ENCODE results near the gene COLGALT1. TPM values are rescaled to one million over a fixed set of nuclear protein-coding genes. Genes with fewer than 3 reads are reported as not detected.

COLGALT1 gene
- polyA plus RNA-seq, 1 of the 3 experiments (the other 2 are of a cell fraction), result 83.8 TPM

DNA sequence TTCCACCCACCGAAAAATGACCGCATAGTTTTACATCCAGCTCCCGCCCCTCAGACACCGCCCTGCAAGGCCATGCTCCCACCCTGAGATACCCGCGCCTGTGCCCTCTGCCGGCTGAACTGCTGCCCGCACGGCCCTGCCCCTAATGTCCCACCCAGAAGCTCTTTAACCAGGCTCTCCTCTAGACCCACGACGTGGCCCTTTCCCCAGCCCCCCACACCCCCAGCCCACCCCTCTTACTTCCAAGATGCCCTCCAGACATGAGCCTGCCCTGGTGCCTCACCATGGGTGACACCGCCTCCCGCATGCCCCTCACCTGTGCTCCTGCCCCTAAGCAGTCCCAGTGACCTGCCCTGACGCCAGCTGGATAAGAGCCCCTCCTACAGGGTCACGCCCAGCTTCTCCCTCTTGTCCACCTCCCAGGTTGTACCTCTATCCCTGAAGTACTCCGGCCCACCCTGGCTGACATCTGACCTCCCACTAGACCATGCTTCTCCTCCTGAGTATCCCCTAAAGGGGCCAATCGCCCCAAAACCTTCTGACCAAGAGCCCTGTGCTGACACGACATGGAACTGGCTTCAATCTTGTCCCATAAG lies 51.2 kb downstream of the COLGALT1 start (continued):
- TF ChIP-seq REST (IDR thresholded peaks at IDR 0.05; ENCODE audit: low read depth, low read length), result no peak
- no peak for TF ChIP-seq POLR2AphosphoS5 (IDR thresholded peaks at IDR 0.05; ENCODE audit: low read depth, low read length)
- TF ChIP-seq GABPA (IDR thresholded peaks at IDR 0.05; ENCODE audit: low read depth), result no peak
- TF ChIP-seq, protein P1, sequence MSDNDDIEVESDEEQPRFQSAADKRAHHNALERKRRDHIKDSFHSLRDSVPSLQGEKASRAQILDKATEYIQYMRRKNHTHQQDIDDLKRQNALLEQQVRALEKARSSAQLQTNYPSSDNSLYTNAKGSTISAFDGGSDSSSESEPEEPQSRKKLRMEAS (IDR thresholded peaks at IDR 0.05; ENCODE audit: low read depth), result no peak
- no peak for TF ChIP-seq RCOR1 (IDR thresholded peaks at IDR 0.05; ENCODE audit: low read length)
- TF ChIP-seq, protein P2, sequence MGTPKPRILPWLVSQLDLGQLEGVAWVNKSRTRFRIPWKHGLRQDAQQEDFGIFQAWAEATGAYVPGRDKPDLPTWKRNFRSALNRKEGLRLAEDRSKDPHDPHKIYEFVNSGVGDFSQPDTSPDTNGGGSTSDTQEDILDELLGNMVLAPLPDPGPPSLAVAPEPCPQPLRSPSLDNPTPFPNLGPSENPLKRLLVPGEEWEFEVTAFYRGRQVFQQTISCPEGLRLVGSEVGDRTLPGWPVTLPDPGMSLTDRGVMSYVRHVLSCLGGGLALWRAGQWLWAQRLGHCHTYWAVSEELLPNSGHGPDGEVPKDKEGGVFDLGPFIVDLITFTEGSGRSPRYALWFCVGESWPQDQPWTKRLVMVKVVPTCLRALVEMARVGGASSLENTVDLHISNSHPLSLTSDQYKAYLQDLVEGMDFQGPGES (IDR thresholded peaks at IDR 0.05; ENCODE audit: low read depth, low read length), result no peak
- TF ChIP-seq FOXM1 (IDR thresholded peaks at IDR 0.05; ENCODE audit: low read depth), result no peak
- no peak for TF ChIP-seq MXI1 (IDR thresholded peaks at IDR 0.05; ENCODE audit: low read depth, low read length)
- no peak for TF ChIP-seq FOSL2 (IDR thresholded peaks at IDR 0.05; ENCODE audit: borderline replicate concordance, low read depth)

GRCh38 chr19:17607936-17608335 lies 52.5 kb downstream of the COLGALT1 start:
- Histone ChIP-seq H3K9me2 (no peaks in the 10 kb centered on the region), H3K79me2 (ENCODE audit: insufficient read depth) (no peaks in the 10 kb centered on the region), H3K4me1 (ENCODE audit: control insufficient read depth in 1 of 2, insufficient read depth in 2 of 2, low read depth in 1 of 2, low read length in 1 of 2) (peaks cover 0 to 9% of the 10 kb centered on the region in 2 experiments; a peak in 1 of 4 replicates), H3K9me3 (no peaks in the 10 kb centered on the region), H3K36me3 (replicated peaks in 1 of 2; ENCODE audit: control insufficient read depth in 1 of 2, insufficient read depth in 2 of 2, low read length in 1 of 2) (no peaks in the 10 kb centered on the region), H3K4me3 (ENCODE audit: low read depth in 2 of 2, low read length in 1 of 2) (no peak overlapping the region), H4K20me1 (ENCODE audit: insufficient read depth) (no peaks in the 10 kb centered on the region), H3F3A (replicated peaks; ENCODE audit: insufficient read depth) (no peaks in the 10 kb centered on the region), H2AFZ (ENCODE audit: low read depth) (no peak overlapping the region), H3K27ac (ENCODE audit: low read depth in 2 of 2, low read length in 1 of 2) (no peak overlapping the region), H3K4me2 (no peak overlapping the region), H3K27me3 (ENCODE audit: insufficient read depth) (peaks cover 9% of the 10 kb centered on the region; the same call in 1 of the 2 replicates), H3K9ac (no peak overlapping the region)
- TF ChIP-seq, protein P2 (IDR thresholded peaks at IDR 0.05; ENCODE audit: low read depth, low read length), result no peak
- TF ChIP-seq SIN3A (IDR thresholded peaks at IDR 0.05; ENCODE audit: borderline replicate concordance, low read depth, low read length), result no peak
- TF ChIP-seq FOXM1 (IDR thresholded peaks at IDR 0.05; ENCODE audit: low read depth), result no peak
- TF ChIP-seq USF1 (IDR thresholded peaks at IDR 0.05; ENCODE audit: borderline replicate concordance, low read depth), result no peak
- no peak for TF ChIP-seq RXRA (IDR thresholded peaks at IDR 0.05; ENCODE audit: borderline replicate concordance, low read depth)
- no peak for TF ChIP-seq EP300 (IDR thresholded peaks at IDR 0.05; ENCODE audit: borderline replicate concordance in 1 of 2, low read depth in 1 of 2, low read length in 1 of 2)
- TF ChIP-seq CHD2 (IDR thresholded peaks at IDR 0.05; ENCODE audit: low read length, partially characterized antibody), result no peak
- no peak for TF ChIP-seq TEAD4 (IDR thresholded peaks at IDR 0.05; ENCODE audit: borderline replicate concordance, insufficient read depth)
- no peak for TF ChIP-seq SMC3 (IDR thresholded peaks at IDR 0.05; ENCODE audit: low read depth, low read length)
- POLR2A ChIA-PET, result no interaction called here
- 91% methylated on average over 9 of the region's 9 CpGs for WGBS (ENCODE audit: low lambda C conversion rate)
- CTCF ChIA-PET, result interaction anchor here (1.8 to 2.7 kb wide), 2 partner anchors 11 to 35 kb away, joined by 9 to 11 read pairs; no protein-coding TSS in a partner anchor
- no peak for DNase-seq

Measured in SK-N-SH (cell line).